AG09319 (cell line): ENCODE results near the gene ABCA3.
"Not testable (repeated sequence)": the region's sequence is repeated elsewhere in the genome, so short reads cannot be mapped to it uniquely, and the experiment has no call there.

Source experiments
- DNase-seq: peaks from one replicate; pipeline ENCODE4 v3.0.0-alpha.2; 2010; ENCODE audit warnings: low read depth; ENCODE audit errors: extremely low read depth
- TF ChIP-seq, protein P1 (sequence below): IDR thresholded peaks from 2 replicates; pipeline ENCODE4 v1.5.1; 2011; ENCODE audit warnings: low read depth, mild to moderate bottlenecking, inconsistent platforms, low read length, moderate library complexity

ABCA3 gene

DNA sequence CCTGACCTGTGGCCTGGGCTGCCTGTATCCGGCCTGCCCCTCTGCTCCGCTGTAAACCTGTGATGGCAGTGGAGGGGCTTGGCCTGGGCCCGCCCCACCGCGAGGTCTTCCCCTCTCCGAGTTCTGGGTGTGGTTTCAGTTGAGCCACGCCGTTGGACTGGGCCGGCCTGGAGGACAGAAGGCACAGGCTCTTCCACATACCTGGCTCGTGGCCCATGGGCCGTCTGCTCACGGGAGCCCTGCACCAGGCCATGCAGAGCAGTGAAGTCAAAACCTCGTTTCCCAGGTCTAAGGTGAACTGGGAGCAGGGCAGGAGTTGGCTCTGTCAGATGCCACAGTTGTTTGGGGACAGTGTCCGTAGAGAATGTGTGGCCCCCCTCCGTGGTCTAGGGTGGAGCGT is 67.0 kb downstream of the ABCA3 start:
- TF ChIP-seq, protein P1, sequence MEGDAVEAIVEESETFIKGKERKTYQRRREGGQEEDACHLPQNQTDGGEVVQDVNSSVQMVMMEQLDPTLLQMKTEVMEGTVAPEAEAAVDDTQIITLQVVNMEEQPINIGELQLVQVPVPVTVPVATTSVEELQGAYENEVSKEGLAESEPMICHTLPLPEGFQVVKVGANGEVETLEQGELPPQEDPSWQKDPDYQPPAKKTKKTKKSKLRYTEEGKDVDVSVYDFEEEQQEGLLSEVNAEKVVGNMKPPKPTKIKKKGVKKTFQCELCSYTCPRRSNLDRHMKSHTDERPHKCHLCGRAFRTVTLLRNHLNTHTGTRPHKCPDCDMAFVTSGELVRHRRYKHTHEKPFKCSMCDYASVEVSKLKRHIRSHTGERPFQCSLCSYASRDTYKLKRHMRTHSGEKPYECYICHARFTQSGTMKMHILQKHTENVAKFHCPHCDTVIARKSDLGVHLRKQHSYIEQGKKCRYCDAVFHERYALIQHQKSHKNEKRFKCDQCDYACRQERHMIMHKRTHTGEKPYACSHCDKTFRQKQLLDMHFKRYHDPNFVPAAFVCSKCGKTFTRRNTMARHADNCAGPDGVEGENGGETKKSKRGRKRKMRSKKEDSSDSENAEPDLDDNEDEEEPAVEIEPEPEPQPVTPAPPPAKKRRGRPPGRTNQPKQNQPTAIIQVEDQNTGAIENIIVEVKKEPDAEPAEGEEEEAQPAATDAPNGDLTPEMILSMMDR: no peak
- no peak for DNase-seq

DNA sequence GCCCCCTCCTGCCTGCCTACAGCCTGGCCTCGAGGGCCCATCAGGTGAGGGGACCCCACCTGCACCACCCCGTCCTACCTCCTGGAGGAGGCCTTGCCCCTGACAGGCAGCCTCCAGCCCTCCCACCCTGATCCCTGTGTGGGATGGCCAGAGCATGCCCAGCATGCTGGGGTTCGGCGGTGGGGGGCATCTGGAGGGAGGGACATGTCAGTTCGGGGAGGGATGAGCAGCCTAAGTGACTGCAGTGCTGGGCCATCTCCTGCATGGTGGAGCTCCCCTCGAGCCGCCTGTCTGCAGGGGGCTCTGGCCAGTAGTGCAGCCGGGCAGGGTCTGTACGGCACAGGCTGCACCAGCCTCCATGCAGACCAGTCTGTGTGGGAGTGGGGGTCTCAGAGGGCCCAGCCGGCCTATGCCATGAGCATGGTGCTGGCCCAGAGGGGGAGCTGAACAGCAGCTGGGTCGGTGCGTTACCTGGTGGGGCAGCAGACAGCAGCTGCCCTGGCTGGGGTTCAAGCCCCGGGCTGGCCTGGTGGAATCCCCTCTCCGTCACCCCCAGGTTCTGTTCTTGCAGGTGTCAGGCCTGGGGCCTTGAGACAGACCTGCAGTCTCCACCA is 68.6 kb downstream of the ABCA3 start:
- no peak for DNase-seq
- TF ChIP-seq, protein P1: no peak

DNA sequence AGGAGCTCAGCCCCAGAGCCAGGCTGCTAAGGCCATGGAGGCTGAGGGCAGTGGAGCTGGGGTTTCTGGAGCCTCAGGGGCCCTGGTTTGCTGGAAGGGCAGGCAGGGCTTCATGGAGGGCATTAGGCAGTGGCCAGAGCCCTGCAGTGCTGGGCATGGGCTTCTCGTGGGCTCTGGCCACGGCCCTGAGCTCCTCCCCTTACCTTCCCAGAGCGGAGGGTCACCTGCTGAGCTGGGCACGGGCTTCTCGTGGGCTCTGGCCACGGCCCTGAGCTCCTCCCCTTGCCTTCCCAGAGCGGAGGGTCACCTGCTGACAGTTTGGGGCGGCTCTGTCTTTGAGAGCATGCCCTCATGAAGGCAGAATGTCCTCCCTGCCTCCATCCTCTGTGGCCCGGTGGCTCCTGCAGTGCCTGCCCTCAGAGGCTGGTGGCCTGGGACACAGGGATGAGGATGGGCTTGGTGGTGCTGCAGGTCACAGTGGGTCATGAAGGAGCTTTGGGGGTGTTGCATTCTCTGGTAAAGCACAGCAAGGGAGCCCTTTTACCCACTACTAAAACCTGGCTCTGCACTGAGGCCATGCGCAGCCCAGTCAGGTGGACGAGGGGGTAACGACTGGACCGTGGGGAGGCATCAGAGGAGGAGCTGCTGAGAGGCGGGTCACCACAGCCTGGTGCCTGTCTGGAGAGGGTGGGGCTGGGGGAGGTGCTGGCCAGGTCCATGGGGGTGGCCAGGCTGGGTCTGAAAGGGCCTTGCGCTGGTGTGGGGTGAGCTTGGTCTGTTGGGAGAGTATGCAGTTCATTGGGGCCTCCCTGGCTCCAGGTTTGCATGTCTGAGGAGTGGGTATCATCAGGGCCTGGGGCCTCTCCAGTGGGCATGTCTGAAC is 69.7 kb downstream of the ABCA3 start:
- no peak for DNase-seq
- TF ChIP-seq, protein P1: no peak

DNA sequence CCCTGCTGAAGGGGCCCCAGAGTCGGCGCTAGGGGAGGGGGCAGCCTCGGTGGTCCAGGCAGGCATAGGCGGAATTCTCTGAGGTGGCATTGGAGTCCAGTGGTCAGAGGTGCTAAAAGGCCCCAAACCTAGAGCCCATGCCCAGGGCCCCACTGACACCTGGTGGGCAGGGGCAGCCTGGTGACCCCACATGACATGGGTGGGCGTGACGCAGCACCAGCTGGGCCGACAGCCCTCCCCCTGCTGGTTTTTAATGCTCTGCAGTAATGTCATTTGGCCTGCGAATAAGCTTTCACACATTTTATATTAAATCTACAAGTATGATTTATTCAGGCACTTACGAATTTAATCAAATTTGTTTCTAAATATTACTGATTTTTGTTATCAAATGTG is 70.5 kb downstream of the ABCA3 start:
- DNase-seq: no peak
- TF ChIP-seq, protein P1: no peak

DNA sequence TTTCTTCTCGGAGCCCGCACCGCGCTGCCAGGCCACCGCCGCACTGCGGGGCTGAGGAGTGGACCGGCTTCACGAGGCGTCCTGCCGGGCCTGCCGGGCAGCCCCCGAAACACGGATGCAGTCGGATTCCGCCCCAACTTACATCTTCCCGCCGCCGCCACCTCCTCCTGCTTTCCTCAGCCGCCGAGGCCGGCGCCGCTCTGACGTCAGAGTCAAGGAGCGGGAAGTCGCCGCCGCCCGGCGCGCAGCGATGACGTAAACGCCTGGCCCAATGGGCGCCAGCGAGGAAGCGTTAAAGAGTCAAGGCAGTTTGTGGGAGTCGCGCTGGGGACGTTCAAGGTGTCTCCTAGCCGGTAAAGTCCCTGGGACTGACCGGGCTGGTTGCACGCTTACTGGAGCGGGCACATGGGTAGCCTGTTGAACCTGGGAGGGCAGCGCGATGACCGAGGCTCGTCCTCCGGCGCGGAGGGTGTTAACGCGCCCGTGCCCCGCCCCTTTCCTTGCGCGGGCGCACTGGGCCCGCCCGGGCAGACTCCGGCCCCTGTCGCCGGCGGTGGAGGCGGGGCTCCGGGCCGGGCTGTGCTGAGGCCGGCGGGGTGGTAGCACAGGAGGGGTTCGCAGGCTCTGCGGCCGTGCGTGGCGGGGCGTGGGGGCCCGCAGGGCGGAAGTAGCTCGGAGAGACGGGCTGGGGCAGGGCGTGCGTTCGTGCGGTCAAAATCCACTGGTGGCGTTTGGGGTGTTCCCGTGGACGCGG is 72.4 kb downstream of the ABCA3 start, which contains the start of gene RNPS1:
TSS of gene RNPS1 (minus strand) at position 214 of the 754 bp plus-strand sequence. CDS start 3,483 bp downstream, outside the sequence.
- peak; percentile 79 for DNase-seq
- TF ChIP-seq, protein P1: no peak

DNA sequence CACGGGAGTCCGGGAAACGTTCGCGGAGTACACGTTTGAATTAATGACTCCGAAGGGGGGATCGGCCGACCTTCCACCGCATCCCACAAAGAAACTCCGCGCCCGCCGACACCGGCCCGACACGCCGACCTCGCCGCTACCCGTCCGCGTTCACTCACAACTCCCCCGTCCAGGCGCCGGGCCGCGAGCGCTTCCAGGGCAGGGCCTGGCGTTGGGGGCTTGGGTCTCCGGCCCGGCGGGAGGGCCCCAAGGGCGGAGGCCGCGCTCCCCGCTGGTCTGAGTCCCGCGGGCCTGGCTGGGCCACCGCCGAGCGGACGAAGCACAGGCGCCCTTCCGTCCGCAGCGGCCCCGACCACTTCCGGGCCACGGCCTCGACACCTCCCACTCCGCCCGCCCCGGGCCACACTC is 73.0 kb downstream of the ABCA3 start:
- DNase-seq: not testable (repeated sequence)

DNA sequence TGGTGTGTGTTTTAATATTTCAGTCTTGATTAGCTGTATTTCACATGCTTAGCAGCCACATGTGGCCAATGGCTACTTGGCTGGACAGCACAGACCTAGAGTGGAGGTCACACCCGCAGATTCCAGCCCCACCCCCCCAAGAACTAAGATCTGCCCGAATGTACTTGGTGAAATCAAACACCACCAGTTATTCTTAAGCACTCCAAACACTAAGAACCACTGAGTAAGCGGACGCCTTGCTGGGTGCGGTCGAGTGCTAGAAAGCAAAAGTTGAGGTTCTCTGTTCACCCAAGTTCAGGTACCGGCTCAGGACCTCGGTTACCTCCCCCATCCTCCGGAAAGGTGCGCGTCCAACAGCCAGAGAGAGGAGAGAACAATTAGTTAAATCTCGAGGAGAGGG is 73.6 kb downstream of the ABCA3 start:
- DNase-seq: not testable (repeated sequence)

DNA sequence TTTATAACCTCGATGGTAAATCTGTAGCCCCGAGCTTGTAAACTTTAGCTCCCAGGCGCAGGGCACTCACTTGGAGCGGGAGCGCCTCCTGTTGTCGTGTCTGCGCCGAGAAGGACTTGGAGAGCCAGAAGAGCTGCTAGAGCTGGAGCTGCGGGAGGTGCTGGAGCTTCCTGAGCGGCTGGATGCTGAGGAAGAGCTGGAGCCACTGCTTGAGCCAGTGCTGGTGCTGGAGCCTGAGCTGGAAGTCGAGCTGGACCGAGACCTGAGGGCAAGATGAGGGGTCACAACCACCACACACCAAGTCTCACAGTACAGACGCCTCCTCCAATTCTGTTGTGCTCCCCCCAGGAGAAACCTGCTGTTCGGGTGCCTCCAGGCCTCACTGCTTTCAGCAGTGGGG is 77.5 kb downstream of the ABCA3 start:
- DNase-seq: not testable (repeated sequence)
